Measurements from ENCODE around the gene KCNMB4.
"Not testable (repeated sequence)": the region's sequence is repeated elsewhere in the genome, so short reads cannot be mapped to it uniquely, and the experiment has no call there.

The KCNMB4 gene

DNA sequence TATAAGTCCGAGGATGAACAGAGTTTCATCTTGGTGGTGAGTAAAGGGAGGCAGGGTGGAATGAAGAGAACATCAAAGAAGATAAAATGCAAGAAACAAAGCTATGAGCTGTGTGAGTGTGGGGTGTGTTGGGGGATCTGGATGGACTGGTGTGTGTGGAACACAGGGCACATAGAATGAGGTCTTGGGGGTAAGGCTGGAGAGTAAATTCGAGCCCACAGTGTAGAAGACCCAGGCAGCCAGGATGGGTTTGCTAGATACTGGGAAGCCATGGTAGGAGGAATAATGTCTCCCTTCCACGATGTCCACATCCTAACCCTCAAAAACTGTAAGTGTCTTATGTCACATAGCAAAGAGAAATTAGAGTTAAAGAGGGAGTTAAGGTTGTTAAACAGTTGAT, 6.8 kb downstream of the KCNMB4 start:
- no peak for DNase-seq (ENCODE audit: low read depth)

DNA sequence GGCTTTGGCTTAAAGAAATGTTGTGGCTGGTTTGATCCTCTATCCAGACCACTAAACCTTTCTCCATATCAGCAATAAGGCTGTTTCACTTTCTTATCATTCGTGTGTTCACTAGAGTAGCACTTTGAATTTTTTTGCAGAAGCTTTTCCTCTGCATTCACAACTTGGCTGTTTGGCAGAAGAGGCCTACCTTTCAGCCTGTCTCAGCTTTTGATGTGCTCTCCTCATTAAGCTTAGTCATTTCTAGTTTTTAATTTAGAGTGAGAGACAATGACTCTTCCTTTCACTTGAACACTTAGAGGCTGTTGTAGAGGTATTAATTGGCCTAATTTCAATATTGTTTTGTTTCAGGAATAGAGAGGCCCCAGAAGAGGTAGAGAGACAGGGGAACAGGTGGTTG, 13.8 kb downstream of the KCNMB4 start:
- DNase-seq (ENCODE audit: low read depth) = no peak

DNA sequence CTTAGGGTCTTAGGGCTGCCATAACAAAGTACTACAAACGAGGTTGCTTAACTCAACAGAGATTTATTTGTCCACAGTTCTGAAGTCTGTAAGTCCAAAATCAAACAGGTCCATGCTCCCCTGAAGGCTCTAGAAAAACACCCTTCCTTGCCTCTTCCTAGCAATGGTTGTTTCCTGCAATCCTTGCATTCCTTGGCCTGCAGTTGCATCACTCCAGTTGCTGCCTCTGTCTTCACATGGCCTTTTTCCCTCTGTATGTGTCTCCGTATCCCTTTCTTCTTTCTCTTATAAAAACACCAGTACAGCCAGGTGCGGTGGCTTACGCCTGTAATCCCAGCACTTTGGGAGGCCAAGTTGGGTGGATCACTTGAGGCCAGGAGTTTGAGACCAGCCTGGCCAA, 17.4 kb downstream of the KCNMB4 start:
- DNase-seq (ENCODE audit: low read depth) = peak; percentile 9

DNA sequence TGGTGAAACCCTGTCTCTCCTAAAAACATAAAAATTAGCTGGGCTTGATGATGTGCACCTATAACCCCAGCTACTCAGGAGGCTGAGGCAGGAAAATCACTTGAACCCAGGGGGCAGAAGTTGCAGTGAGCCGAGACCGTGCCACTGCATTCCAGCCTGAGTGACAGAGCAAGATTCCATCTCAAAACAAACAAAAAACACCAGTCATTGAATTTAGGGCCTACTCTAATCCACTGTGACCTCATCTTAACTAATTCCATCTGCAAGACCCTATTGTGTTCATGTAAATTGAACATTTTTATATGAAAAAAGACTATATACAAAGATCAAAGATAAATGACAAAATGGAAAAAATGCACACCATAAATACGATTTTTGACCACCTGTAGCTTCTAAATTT, 17.8 kb downstream of the KCNMB4 start:
- DNase-seq (ENCODE audit: low read depth) = no peak

DNA sequence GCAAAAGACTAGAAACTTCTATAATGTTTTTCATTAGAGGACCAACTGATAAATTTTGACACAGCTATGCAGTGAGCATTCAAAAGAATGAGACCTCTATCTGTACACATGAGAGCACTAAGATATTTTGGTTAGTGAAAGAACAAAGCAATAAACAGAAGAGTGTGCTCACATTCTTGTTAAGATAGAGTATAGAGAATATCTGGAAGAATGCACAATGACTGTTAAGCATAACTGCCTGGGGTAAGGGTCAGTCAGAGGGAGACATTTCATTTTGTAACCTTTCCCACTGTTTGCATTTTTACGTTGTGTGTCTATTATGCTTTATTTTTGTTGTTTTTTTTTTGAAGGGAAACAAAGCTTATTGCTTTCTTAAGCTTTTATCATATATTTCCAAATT, 20.7 kb downstream of the KCNMB4 start:
- DNase-seq (ENCODE audit: low read depth) = no peak

DNA sequence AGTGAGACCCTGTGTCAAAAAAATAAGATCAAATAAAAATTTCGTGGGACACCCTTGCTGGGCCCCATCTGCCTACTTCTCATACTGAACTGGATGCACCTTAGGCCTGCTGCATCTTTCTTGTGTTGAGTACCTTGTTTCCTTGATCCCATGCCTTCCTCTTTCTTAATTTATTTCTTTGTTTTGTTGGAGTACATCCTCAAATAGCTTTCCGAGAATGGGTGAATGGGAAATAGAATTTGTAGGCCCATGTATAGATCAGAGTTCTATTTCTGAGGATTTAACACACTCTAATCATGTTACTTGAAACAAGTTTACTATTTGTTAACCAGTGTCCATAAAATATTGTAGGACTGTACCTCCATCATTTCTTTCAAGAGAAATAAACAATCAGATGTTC, 23.6 kb downstream of the KCNMB4 start:
- no peak for DNase-seq (ENCODE audit: low read depth)

DNA sequence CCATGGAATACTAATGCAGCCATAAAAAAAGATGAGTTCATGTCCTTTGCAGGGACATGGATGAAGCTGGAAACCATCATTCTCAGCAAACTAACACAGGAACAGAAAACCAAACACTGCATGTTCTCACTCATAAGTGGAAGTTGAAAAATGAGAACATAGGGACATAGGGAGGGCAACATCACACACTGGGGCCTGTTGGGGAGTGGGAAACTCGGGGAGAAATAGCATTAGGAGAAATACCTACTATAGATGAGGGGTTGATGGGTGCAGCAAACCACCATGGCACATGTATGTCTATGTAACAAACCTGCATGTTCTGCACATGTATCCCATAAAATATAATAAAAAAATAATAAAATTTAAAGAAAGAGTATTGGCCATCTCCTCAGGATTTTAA, 26.5 kb downstream of the KCNMB4 start:
- not testable (repeated sequence) for DNase-seq (ENCODE audit: low read depth)

DNA sequence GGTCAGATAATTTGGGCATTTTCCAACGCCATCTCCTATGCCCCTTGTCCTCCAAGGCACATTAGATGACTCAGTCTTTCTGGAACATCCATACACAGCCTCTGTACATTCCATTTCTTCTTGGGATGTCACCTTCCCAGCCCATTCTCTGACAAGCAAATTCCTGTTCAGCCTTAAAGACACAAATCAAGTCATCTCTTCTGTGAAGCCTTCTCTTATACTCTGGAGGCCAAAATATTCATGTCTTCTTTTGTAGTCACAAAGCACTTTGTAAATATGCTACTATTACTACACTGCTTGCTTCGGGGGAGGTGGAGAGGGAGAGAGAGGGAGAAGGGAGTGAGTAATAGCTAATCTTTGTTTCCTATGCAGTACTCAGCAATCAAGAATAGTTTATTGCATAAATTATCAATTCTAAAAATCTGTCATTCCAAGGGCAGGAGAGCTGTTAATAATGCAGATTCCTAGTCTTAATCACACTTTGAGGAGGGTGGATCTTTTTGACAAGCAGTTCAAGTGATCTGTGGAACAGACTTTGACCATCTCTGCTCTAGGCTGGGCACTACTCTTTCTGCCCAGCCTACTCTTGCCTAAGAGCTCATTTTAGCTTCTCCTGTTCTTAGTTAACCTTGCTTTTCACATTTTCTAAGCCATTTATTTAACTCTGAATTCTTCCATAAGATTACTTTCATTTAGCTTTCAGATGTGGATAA, 27.9 kb downstream of the KCNMB4 start:
- peak; percentile 53 for DNase-seq (ENCODE audit: low read depth)

DNA sequence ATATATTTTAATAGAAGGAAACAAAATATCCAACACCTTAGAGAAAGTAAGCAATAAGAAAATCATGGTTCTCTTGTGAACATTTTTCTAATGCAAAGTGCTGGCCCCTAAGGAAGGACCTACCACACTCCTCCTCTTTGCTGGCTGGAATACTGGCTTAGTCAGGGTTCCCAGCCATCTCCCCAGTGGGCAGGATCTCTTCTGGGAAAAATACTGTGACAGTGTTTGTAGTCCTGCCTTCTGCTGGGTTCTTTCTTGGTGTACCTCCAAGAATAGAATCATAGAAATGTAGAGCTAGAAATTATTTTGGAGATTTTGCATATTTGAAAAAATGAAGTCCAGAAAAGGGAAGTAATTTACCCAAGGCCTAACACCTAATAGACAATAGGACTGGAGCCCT, 31.9 kb downstream of the KCNMB4 start:
- no peak for DNase-seq (ENCODE audit: low read depth)

DNA sequence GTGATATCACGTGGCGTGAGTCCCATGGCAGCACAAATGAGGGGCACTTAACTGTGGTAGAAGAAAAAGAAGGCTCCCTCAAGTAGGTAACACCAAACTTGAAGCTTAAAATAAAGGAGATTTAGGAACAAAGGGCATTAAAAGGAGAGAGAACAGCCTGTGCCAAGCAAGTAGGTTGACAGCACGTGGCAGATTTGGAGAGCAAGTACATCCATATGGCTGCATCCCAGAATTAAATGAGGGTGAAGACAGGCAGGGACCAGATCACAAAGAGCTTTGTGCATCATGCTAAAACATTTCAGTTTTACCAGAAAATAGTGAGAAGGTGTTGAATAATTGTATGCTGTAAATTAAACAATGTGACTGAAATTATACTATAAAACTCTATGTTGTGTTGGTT, 32.8 kb downstream of the KCNMB4 start:
- no peak for DNase-seq (ENCODE audit: low read depth)

DNA sequence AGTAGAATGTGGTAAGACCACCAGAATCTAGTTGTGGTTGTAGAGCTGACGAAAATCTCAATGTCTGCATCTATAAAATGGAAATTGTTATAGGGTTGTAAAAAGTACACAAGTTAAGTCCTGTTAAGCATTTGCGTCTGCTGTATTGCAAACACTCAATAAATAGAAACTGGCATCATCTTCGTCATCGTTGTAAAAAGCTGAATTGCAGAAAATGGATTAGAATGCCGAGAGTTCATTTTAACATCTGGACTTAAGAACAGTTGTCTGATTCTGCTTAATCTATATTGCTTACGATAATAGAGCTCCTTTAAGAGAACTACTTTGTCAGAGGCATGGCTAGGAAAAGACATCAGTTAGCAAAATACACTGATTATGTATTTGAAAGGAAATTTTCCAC, 33.2 kb downstream of the KCNMB4 start:
- DNase-seq (ENCODE audit: low read depth) = no peak

DNA sequence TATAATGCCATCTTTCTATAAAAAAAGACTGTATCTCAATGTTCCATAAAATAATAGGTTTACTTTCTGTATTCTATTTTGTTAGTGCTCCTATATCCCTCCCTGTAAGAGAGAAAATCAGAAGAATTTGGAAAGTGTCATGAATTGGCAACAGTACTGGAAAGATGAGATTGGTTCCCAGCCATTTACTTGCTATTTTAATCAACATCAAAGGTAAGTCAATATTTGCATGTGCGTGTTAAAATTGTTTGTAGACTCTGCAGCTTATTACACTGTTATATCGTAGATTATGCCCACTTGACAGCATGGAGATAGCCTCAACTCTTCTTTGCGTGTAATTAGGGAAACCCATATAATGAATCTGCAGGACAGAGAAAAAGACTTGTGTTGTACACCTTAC, 34.0 kb downstream of the KCNMB4 start:
- no peak for DNase-seq (ENCODE audit: low read depth)

DNA sequence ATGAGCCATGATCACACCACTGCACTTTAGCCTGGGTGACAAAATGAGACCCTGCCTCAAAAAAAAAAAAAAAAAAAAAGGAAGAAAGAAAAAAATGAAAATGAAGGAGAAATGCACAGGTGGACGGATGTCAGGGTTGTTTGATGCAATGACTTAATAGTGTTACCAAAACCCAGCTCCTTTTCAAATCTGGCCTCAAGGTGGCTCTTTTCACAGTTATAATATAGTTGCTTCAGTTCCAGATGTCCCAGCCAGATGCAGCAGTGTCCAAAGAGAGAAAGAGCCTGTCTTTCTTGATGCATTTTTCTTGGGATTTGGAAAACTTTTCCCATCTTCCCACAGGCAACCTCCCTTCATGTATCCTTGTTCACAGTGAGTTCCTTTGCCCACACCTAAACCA, 36.5 kb downstream of the KCNMB4 start:
- DNase-seq (ENCODE audit: low read depth) = no peak

DNA sequence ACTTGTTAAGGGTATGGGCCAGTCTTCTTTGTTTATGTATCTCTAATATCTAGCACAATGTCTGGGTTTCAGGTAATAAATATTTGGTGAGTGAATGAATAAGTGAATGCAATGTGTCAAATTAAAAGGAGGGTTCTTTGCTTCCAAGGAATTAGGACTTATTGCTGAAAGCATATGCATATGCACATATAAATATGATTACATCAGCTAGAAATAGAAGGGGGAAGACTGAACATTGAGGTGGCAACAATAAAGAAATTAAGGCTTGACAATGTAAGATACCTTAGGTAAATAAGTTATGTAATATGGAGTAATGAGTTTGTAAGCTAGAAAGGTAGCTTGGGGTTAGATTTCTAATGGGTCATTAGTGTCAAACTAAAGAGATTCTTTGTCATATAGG, 37.7 kb downstream of the KCNMB4 start:
- no peak for DNase-seq (ENCODE audit: low read depth)

DNA sequence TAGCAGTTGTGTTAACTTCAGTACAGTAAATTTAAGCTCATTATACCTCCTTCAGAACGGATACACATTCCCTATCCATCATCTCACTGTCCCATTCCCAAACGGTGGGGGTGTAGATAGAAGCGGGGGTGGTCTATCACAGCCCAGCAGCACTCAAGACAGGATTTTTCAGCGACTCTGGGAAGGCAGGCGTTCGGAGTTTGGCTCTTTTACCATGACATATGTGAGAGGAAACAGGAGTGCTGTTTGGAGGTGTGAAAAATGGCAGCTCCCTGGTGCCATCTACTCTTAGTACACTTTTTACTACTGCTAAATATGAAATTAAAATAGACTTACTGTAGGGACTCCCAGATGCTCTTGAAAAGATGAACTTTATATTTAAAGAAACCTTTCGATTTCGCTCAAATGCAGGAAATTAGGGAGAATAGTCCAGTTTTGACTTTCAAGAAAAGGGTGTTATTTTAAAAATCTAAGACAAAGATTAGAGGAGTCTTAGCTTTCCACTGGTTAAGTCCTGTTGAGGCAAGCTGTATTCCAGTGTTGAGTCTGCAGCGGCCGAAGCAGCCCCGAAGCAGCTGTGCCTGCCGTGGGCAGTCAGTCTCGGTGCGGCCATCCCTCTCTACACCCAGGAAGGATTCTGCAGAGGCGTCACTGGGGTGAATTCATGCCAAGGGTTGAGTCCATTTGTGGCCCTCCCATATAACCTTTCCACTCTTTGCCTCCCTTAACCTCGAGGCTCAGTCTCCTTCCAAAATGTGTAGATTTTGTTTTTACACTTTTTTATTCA, 42.1 kb downstream of the KCNMB4 start:
- DNase-seq (ENCODE audit: low read depth) = no peak

DNA sequence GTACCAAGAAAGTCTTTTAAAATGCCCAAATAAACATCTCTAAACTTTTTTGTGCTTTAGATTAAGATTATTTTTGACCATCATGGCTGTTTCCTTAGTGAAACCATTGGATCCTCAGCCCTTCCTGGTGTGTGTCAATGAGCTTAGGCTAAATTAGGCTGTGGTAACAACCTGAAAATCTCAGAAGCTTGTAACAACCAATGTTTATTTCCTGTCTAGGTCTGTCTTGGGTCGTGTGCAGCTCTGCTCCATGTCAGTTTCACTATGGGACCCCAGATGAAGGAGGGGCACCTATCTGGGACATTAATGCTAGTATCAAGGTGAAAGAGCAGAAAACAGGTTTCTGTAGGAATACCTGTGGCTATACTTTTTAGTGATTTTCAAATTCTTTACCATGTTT, 49.9 kb downstream of the KCNMB4 start:
- DNase-seq (ENCODE audit: low read depth) = no peak

DNA sequence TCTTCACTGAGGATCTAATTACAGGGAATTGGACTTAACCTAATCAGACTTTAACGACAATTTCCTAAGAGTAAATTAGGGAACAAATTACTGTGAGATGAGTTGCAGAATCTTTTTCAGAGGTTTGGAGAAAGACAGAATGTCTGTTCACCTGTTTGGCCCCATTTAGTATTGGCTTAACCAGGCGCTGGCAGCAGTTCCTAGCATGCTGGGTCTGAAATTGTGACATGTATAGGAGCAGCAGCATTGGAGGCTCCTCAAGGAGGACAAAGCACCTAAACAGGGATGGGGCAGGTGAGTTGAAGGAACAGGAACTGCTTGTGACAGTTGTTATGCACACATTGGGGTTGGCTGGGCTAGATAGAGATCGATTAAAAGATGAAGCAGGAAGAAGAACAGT, 51.0 kb downstream of the KCNMB4 start:
- no peak for DNase-seq (ENCODE audit: low read depth)

DNA sequence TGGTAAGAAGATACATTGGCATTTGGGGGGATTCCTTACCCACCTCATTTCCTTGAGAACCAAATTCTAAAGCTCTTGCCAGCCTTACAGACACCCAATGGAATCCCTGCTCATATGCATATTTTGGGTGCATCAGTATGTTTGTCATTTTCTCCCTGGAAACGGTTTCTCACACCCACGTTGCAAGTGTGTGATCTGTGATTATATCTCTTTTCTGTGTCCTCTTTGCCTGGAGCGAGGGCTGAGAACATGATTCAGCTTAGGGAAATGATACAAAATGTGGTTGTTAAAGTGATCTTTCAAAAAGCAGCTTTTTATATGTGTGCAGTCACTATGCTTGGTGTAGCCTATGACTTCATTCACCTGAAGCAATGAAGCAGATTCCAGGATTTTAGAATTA, 52.0 kb downstream of the KCNMB4 start:
- DNase-seq (ENCODE audit: low read depth) = no peak

DNA sequence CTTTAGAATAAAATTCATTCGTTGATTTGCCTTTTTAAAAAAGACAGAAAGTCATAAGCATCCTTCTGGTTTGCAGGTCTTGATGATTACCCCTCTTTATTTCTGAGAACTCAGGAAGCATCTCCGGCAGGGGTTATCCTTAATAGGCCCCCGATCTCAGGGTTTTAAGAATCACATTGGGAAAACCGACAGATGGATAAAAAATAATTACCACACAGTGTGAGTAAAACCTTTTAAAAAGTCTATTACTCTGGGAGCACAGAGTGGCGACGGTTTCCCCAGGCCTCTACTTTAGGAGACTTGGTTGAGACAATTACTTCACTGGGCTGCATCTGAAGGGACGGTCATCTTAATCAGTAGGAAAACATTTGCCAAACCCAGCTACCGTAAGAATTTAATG, 56.5 kb downstream of the KCNMB4 start:
- no peak for DNase-seq (ENCODE audit: low read depth)

DNA sequence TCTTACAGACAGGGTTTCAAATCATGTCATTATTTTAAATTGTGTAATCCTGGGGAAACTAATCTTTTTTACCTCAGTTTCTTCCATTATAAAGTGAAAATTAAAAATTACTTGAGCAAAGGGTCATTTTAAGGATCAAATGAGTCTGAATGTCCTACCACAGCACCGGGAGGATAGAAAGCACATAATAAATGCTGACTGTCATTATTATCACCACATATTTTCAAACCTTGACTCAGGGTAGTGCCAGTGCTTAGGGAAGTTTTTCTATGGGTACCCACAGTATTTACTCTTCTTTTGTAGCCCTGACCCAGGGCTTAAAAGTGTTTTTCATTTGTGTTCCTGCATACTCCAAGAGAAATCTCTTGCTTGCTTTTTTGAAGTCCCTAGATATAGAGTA, 60.5 kb downstream of the KCNMB4 start:
- DNase-seq (ENCODE audit: low read depth) = no peak

DNA sequence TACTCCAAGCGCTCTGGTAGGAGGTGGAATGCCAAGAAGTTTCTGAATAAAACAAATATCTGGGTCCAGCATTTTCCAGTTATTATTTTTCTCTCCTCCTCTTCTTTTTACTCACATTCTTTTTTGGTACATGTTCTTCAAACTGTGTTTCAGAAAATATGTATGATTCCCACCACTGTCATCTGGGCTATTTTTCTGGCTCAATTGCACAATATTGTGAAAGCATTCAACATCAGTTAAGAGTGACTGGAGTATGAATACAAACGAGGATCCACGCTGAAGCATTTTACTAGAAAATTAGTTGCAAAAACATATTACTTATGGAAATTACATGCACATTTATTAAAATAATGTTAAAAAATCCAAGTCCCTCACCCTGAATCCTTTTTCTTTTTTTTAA, 61.5 kb downstream of the KCNMB4 start:
- peak; percentile 53 for DNase-seq (ENCODE audit: low read depth)

DNA sequence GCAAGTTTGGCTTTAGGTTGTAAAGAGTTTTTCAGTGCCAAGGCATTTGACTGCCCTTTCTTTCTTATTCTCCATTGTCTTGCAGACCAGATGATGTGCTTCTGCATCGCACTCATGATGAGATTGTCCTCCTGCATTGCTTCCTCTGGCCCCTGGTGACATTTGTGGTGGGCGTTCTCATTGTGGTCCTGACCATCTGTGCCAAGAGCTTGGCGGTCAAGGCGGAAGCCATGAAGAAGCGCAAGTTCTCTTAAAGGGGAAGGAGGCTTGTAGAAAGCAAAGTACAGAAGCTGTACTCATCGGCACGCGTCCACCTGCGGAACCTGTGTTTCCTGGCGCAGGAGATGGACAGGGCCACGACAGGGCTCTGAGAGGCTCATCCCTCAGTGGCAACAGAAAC, 64.3 kb downstream of the KCNMB4 start:
- no peak for DNase-seq (ENCODE audit: low read depth)

DNA sequence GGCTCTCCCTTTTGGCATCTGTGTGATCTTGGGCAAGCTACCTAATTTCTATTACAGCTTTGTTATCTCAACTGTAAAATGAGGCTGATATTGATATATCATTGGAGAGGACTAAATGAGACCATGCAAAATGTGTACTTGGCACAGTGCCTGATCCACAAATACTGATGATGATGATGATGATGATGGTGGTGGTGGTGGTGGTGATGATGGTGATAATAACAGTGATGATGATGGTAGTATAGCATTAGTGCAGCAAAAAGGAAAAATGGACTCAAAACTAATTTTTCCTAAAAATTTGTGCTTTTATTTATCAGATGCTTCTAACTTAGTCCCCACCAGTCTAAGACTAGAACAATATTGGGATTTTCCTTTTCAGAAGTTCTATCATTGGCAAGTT, 70.7 kb downstream of the KCNMB4 start:
- no peak for DNase-seq (ENCODE audit: low read depth)
